Vagina (tissue), 2 donors: ENCODE measurements around the gene CCDC88C.

ENCODE experiments used
- CTCF ChIP-seq, 3 experiments: fragments of 450-650 bp in 2 of 3; fragments of 200-600 bp in 1 of 3; sonication (generic) in 1 of 3; IDR thresholded peaks; one replicate each; pipeline ENCODE4 v1.5.1; 2017 to 2019; ENCODE audit warnings: antibody characterized with exemption in 3 of 3, mild to moderate bottlenecking in 2 of 3, moderate library complexity in 2 of 3
- POLR2A ChIP-seq, 2 donors: fragments of 450-650 bp; IDR thresholded peaks; one replicate each; pipeline ENCODE4 v1.6.1; 2017; ENCODE audit warnings: antibody characterized with exemption in 2 of 2, mild to moderate bottlenecking in 2 of 2, moderate library complexity in 2 of 2

DNA sequence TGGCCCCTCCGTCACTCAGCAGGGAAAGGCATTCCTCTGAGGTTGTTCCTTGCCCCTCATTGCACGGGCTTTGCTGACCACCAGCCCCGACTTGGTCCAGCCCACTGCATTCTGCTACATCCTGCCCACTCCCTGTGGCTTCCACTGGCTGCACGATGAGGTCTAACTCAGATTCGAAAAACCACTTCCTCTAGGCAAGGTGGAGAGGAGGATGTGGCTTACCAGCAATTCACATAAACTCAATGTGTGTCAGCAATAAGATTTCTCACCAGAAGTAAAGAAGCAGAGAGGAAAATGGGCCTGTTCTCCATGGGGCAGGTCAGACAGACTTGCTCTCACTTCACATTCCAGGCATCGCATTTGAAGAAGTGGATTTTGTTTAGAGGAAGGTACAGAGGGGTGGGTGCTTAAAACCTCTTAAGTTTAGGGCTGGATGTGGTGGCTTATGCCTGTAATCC is 187.8 kb downstream of the CCDC88C start:
- TF ChIP-seq CTCF (IDR thresholded peaks at IDR 0.05) (no peak), POLR2A (IDR thresholded peaks at IDR 0.05) (no peak)
